BJ (cell line): Measurements from ENCODE around the gene PI4KA. TPM values are rescaled to one million over a fixed set of nuclear protein-coding genes. Genes with fewer than 3 reads are reported as not detected.

Source experiments
- CTCF ChIA-PET: fragments of 350-600 bp; formaldehyde crosslinking; extraction: SDS; loops from one replicate; lab custom pipeline; 2021; ENCODE audit warnings: antibody characterized with exemption, inconsistent platforms; lab: Yijun Ruan, JAX
- POLR2A ChIA-PET: fragments of 300-600 bp; sonication (Branson Sonifier 250); formaldehyde crosslinking; extraction: SDS; loops from one replicate; lab custom pipeline; 2021; ENCODE audit warnings: antibody characterized with exemption; lab: Charles Lee
- DNase-seq: peaks from one replicate; pipeline ENCODE4 v3.0.0-alpha.2; 2011; ENCODE audit warnings: low read depth
- H3K27me3 ChIP-seq: 2 replicates; pipeline ENCODE4 v1.6.0; 2011; ENCODE audit warnings: low read length; ENCODE audit not compliant: control insufficient read depth, insufficient read depth
- H3K36me3 ChIP-seq: 2 replicates; pipeline ENCODE4 v1.5.1; 2011; ENCODE audit warnings: low read length; ENCODE audit not compliant: control insufficient read depth, insufficient read depth
- H3K4me3 ChIP-seq: 2 replicates; pipeline ENCODE4 v1.5.1; 2011; ENCODE audit warnings: low read depth, mild to moderate bottlenecking, control low read depth, low read length
- polyA plus RNA-seq: library from polyadenylated mRNA; depleted of rRNA; stranded (reverse); fragments of >200 nt; gene quantifications from 2 replicates; pipeline ENCODE4 v1.2.3, GENCODE V29; 2011
- TF ChIP-seq, protein P1 (sequence below): IDR thresholded peaks from 2 replicates; pipeline ENCODE4 v1.5.1; 2011; ENCODE audit warnings: low read depth, mild to moderate bottlenecking, control low read depth, inconsistent platforms, low read length, moderate library complexity; ENCODE audit not compliant: insufficient read depth

Gene PI4KA
- polyA plus RNA-seq, 1 experiment: 34.2 TPM

DNA sequence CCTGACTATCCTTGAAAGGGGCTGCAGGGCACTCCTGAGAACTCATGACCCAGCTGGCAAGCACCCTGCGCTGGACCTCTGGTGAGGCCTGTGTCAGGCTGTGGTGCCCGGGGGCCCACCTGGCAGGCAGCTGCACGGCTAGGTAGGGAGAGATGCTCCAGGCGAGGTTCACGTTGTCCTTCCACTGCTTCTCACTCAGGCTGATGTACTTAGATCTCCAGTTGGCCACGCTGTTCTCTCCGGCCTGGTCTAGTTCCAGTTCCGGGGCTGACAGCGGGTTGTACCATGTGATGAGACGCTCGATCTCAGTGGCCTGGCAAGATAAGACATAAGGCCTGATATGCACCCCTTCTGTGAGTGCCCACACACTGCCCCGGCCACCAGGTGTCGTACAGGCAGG lies 129.4 kb downstream of the PI4KA start:
- Histone ChIP-seq H3K4me3 (no peak overlapping the region), H3K27me3 (no peaks in the 10 kb centered on the region), H3K36me3 (peaks cover 16% of the 10 kb centered on the region)
- ChIA-PET CTCF (no interaction called here), POLR2A (no interaction called here)
- TF ChIP-seq, protein P1, sequence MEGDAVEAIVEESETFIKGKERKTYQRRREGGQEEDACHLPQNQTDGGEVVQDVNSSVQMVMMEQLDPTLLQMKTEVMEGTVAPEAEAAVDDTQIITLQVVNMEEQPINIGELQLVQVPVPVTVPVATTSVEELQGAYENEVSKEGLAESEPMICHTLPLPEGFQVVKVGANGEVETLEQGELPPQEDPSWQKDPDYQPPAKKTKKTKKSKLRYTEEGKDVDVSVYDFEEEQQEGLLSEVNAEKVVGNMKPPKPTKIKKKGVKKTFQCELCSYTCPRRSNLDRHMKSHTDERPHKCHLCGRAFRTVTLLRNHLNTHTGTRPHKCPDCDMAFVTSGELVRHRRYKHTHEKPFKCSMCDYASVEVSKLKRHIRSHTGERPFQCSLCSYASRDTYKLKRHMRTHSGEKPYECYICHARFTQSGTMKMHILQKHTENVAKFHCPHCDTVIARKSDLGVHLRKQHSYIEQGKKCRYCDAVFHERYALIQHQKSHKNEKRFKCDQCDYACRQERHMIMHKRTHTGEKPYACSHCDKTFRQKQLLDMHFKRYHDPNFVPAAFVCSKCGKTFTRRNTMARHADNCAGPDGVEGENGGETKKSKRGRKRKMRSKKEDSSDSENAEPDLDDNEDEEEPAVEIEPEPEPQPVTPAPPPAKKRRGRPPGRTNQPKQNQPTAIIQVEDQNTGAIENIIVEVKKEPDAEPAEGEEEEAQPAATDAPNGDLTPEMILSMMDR: no peak
- no peak for DNase-seq

DNA sequence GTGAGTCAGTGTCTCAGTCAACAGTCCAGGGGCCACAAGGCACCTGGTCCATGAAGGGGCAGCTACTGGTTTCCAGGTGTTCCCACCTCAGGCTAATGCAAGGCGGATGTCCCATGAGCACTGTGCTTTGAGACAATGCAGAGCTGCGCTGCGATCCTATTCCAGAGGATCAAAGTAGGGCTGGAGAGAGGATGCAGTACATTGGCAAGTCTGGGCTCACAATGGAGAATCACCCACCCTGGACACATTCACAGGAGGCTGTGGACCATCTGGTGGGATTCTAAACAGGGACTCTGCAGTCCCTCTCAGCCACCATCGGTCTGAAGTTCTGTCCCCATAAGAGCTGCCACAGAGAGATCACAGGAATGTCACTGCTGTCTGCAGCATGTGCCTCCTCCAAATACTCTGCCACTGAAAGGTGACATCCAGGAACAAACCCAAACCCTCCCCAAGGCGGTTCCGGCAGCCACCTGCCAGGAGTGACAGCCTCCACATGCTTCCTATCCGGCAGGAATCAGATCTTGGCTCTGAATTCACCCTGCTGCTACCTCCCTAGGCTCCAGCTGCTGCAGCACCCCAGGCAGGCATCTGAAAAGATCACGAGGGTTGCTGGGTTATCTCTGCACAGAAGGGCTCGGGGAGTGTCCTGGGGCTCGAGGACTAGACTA lies 130.0 kb downstream of the PI4KA start:
- TF ChIP-seq, protein P1: no peak
- no peak for DNase-seq
- H3K36me3 ChIP-seq: peaks cover 16% of the 10 kb centered on the region
- CTCF ChIA-PET: interaction anchor here (0.8 kb wide), 1 partner anchor 13 kb away, joined by 3 read pairs; no protein-coding TSS in a partner anchor
- POLR2A ChIA-PET: no interaction called here
- no peak overlapping the region for H3K4me3 ChIP-seq
- H3K27me3 ChIP-seq: no peaks in the 10 kb centered on the region

DNA sequence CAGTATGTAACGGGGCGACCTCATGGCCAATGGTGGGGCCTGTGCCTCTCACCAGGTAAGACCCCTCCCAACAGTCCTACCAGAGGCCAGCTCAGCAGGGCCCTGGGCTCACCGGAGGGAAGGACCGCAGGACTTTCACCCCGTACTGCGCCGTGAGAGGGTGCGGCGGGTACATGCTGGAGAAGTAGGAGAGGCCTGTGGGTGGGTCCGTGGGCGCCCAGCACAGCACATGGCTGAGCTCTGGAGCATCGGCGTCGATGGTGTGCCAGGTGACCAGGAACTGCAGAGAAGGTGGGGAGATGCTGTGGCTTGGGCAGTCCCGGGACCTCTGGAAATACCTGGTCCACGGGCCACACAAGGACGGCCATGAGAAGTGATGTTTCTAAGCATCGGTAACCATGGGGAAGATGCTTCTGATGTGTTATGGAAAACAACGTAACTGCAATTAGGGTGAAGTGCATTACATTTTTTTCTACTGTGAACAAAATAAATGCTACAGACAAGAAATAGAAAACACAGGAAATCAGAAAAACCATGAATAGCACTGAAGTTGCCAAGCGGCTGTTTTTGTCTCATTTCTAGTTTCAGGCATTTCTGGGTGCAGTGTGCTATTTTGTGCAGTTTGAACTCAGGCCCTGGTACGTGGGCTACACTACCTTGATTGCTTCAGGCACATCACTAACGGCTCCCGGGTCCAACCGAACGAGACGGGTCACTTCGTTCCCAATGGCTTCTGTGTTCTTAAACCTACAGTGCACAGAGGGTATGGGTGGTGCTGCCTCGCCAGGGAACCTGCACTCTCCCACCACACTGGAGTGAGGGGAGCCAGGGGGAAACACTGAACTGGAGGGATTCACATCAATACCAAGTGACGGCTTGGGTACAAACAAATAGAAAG lies 131.2 kb downstream of the PI4KA start:
- CTCF ChIA-PET: interaction anchor here (0.8 kb wide), 1 partner anchor 14 kb away, joined by 3 read pairs; no protein-coding TSS in a partner anchor
- no peaks in the 10 kb centered on the region for H3K27me3 ChIP-seq
- no peak for DNase-seq
- H3K4me3 ChIP-seq: no peak overlapping the region
- peaks cover 16% of the 10 kb centered on the region for H3K36me3 ChIP-seq
- TF ChIP-seq, protein P1: no peak
- POLR2A ChIA-PET: no interaction called here

DNA sequence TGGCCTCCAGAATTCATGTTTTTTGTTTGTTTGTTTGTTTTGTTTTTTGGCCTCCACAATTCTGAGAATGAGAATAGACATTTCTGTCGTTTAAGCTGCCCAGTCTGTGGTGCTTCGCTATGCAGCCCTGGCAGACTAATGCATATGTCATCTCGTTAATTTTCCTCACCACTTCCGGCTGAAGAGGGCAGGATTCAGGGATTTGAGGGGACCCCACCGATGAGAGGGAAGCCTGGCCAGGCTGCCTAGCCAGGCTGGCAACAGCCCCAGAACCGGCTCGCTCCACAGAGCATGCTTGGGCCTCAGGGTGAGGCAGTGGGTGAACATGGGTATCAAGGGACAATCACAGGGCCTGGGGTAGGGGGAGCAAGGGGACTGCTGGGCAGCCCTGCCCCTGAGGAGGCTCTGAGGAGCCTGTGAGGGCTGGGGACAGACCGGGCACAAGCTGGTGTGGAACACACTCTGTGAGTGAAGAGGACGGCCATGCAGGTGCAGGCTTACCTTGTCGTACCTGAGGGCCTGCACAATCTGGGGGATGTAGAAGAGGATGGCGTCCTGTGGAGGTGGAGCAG lies 132.5 kb downstream of the PI4KA start:
- POLR2A ChIA-PET: no interaction called here
- TF ChIP-seq, protein P1: no peak
- no peaks in the 10 kb centered on the region for H3K27me3 ChIP-seq
- CTCF ChIA-PET: interaction anchor here (0.6 kb wide), 1 partner anchor 21 kb away, joined by 3 read pairs; no protein-coding TSS in a partner anchor
- no peak overlapping the region for H3K4me3 ChIP-seq
- peaks cover 17% of the 10 kb centered on the region for H3K36me3 ChIP-seq
- peak; percentile 3 for DNase-seq
